OCI-LY7 (cell line): Measurements from ENCODE around the gene ZNF554. TPM values are rescaled to one million over a fixed set of nuclear protein-coding genes. Genes with fewer than 3 reads are reported as not detected.
"Not testable (repeated sequence)": the region's sequence is repeated elsewhere in the genome, so short reads cannot be mapped to it uniquely, and the experiment has no call there.

Experiments
- BruUV-seq: library from RNA; stranded (reverse); fragments of 400-500 nt; replicated peaks from 2 replicates; lab custom pipeline; 2021; lab: Mats Ljungman, UMichigan
- CTCF ChIA-PET: fragments of 300-600 bp; sonication (Branson Sonifier 250); formaldehyde crosslinking; loops from one replicate; lab custom pipeline; 2022; ENCODE audit warnings: antibody characterized with exemption; ENCODE audit not compliant: unreplicated experiment; lab: Charles Lee
- POLR2A ChIA-PET: fragments of 300-600 bp; sonication (Branson Sonifier 250); formaldehyde crosslinking; loops from one replicate; lab custom pipeline; 2022; ENCODE audit warnings: antibody characterized with exemption; lab: Charles Lee
- DNase-seq: peaks from one replicate; pipeline ENCODE4 v3.0.0-alpha.2; 2015; ENCODE audit warnings: low spot score
- H2AFZ ChIP-seq: fragments of 200-600 bp; sonication (generic), shearing (Covaris generic); 2 replicates; pipeline ENCODE4 v1.6.1; 2014; ENCODE audit warnings: mild to moderate bottlenecking, antibody characterized with exemption, low read length, moderate library complexity
- H3K27ac ChIP-seq: fragments of 200-600 bp; sonication (generic); 2 replicates; pipeline ENCODE4 v1.5.1; 2014; ENCODE audit warnings: mixed run types, low read depth, mild to moderate bottlenecking, moderate library complexity, low read length, inconsistent platforms; ENCODE audit not compliant: poor library complexity, severe bottlenecking
- H3K36me3 ChIP-seq: fragments of 200-600 bp; sonication (generic); 2 replicates; pipeline ENCODE4 v1.6.1; 2014; ENCODE audit warnings: mild to moderate bottlenecking, antibody characterized with exemption, low read length, moderate library complexity, mixed read lengths; ENCODE audit not compliant: insufficient read depth
- H3K4me1 ChIP-seq: fragments of 200-600 bp; sonication (generic); 2 replicates; pipeline ENCODE4 v1.5.1; 2014; ENCODE audit warnings: mild to moderate bottlenecking, low read length; ENCODE audit not compliant: insufficient read depth, poor library complexity, severe bottlenecking
- H3K4me2 ChIP-seq: fragments of 200-600 bp; sonication (generic); 2 replicates; pipeline ENCODE4 v1.6.1; 2014; ENCODE audit warnings: mild to moderate bottlenecking, low read length
- H3K4me3 ChIP-seq: fragments of 200-600 bp; sonication (generic); 2 replicates; pipeline ENCODE4 v1.5.1; 2014; ENCODE audit warnings: mild to moderate bottlenecking, low read depth, low read length; ENCODE audit not compliant: poor library complexity, severe bottlenecking
- H3K79me2 ChIP-seq: fragments of 200-600 bp; sonication (generic); 2 replicates; pipeline ENCODE4 v1.6.1; 2016; ENCODE audit warnings: low read depth, mild to moderate bottlenecking, low read length, moderate library complexity, mixed read lengths; ENCODE audit not compliant: insufficient read depth
- H3K9me2 ChIP-seq: fragments of 200-600 bp; sonication (generic); 2 replicates; pipeline ENCODE4 v1.6.1; 2016; ENCODE audit warnings: mild to moderate bottlenecking, low read length, mixed read lengths; ENCODE audit not compliant: insufficient read depth
- H3K9me3 ChIP-seq: fragments of 200-600 bp; sonication (generic); 2 replicates; pipeline ENCODE4 v1.6.1; 2014; ENCODE audit warnings: mild to moderate bottlenecking, mixed run types, low read length, mixed read lengths
- H4K20me1 ChIP-seq: fragments of 200-600 bp; sonication (generic); 2 replicates; pipeline ENCODE4 v1.6.1; 2014; ENCODE audit warnings: mild to moderate bottlenecking, antibody characterized with exemption, low read length, moderate library complexity, mixed read lengths; ENCODE audit not compliant: insufficient read depth
- CTCF ChIP-seq: fragments of 200-600 bp; sonication (generic); conservative IDR thresholded peaks from 2 replicates; pipeline ENCODE4 v1.5.1; 2014; ENCODE audit warnings: mild to moderate bottlenecking, antibody characterized with exemption, low read length, moderate library complexity, mixed read lengths
- EZH2phosphoT487 ChIP-seq: fragments of 200-600 bp; sonication (generic); IDR thresholded peaks from 2 replicates; pipeline ENCODE4 v1.6.1; 2018; ENCODE audit warnings: low read depth, borderline replicate concordance, mild to moderate bottlenecking, mixed run types, antibody characterized with exemption, low read length, moderate library complexity, mixed read lengths
- intact Hi-C: fragments of 100-400 bp; cut with micrococcal nuclease; formaldehyde crosslinking; loops from one replicate; pipeline ENCODE4 v1.10.0; 2022; ENCODE audit not compliant: unreplicated experiment
- total RNA-seq, 2 experiments: library from RNA; depleted of rRNA in 1 of 2; stranded (reverse); fragments of >200 nt in 1 of 2; shearing (Covaris generic) in 1 of 2; gene quantifications; 2 replicates each; pipeline ENCODE4 v1.2.3, GENCODE V29; 2014 to 2022

ZNF554 gene
- total RNA-seq, 2 experiments from 2014 or later = 3.9 to 4.4 TPM

GRCh38 chr19:2790557-2791271 lies 29.0 kb upstream of the ZNF554 start:
- Histone ChIP-seq H3K4me3 (no peak overlapping the region), H3K27ac (no peak overlapping the region), H4K20me1 (peaks cover 12% of the 10 kb centered on the region), H3K36me3 (peaks cover 84% of the 10 kb centered on the region), H3K9me3 (no peaks in the 10 kb centered on the region), H3K79me2 (peaks cover 33% of the 10 kb centered on the region), H3K4me1 (peaks cover 23% of the 10 kb centered on the region), H3K9me2 (no peaks in the 10 kb centered on the region), H2AFZ (no peak overlapping the region), H3K4me2 (no peak overlapping the region)
- BruUV-seq = no TSS peak
- POLR2A ChIA-PET = no interaction called here
- DNase-seq = no peak
- CTCF ChIA-PET = no interaction called here
- TF ChIP-seq EZH2phosphoT487 = no peak
- TF ChIP-seq CTCF = no peak
- intact Hi-C loops = no loop called here

GRCh38 chr19:2791440-2791839 lies 28.2 kb upstream of the ZNF554 start:
- DNase-seq = no peak
- TF ChIP-seq EZH2phosphoT487 (no peak), CTCF (no peak)
- no TSS peak for BruUV-seq
- POLR2A ChIA-PET = no interaction called here
- peaks cover 18% of the 10 kb centered on the region for H3K4me1 ChIP-seq
- H3K36me3 ChIP-seq = peaks cover 92% of the 10 kb centered on the region
- H3K4me2 ChIP-seq = no peak overlapping the region
- peaks cover 26% of the 10 kb centered on the region for H3K79me2 ChIP-seq
- peaks cover 12% of the 10 kb centered on the region for H4K20me1 ChIP-seq
- H2AFZ ChIP-seq = no peak overlapping the region
- no peak overlapping the region for H3K4me3 ChIP-seq
- CTCF ChIA-PET = no interaction called here
- no peaks in the 10 kb centered on the region for H3K9me2 ChIP-seq
- H3K9me3 ChIP-seq = no peaks in the 10 kb centered on the region
- intact Hi-C loops = no loop called here
- no peak overlapping the region for H3K27ac ChIP-seq

GRCh38 chr19:2791876-2792275 lies 27.8 kb upstream of the ZNF554 start:
- H3K79me2 ChIP-seq = peaks cover 21% of the 10 kb centered on the region
- peaks cover 14% of the 10 kb centered on the region for H3K4me1 ChIP-seq
- intact Hi-C loops = no loop called here

GRCh38 chr19:2792666-2793065 lies 27.0 kb upstream of the ZNF554 start:
- POLR2A ChIA-PET, CTCF ChIA-PET: not testable (repeated sequence)
- peaks cover 13% of the 10 kb centered on the region for H3K79me2 ChIP-seq

More at GRCh38 chr19:2791876-2792275, 27.8 kb upstream of the ZNF554 start:
- no peak overlapping the region for H3K27ac ChIP-seq
- H3K4me3 ChIP-seq = no peak overlapping the region
- H3K9me2 ChIP-seq = no peaks in the 10 kb centered on the region
- CTCF ChIA-PET = no interaction called here
- no peak overlapping the region for H2AFZ ChIP-seq
- BruUV-seq = no TSS peak
- no peaks in the 10 kb centered on the region for H3K9me3 ChIP-seq
- POLR2A ChIA-PET = no interaction called here
- TF ChIP-seq CTCF (no peak), EZH2phosphoT487 (no peak)
- H4K20me1 ChIP-seq = peaks cover 12% of the 10 kb centered on the region
- DNase-seq = no peak
- H3K4me2 ChIP-seq = no peak overlapping the region
- peaks cover 96% of the 10 kb centered on the region for H3K36me3 ChIP-seq

More at GRCh38 chr19:2792666-2793065, 27.0 kb upstream of the ZNF554 start:
- BruUV-seq, H3K4me3 ChIP-seq, H2AFZ ChIP-seq, H3K27ac ChIP-seq, H3K4me2 ChIP-seq, H3K9me3 ChIP-seq, H4K20me1 ChIP-seq, DNase-seq, intact Hi-C loops, H3K4me1 ChIP-seq, H3K9me2 ChIP-seq: not testable (repeated sequence)
- H3K36me3 ChIP-seq = peaks cover 96% of the 10 kb centered on the region
